HG03045 (cell line): Measurements from ENCODE around the gene RCAN2.
"Not testable (repeated sequence)": the region's sequence is repeated elsewhere in the genome, so short reads cannot be mapped to it uniquely, and the experiment has no call there.

Source experiments
- ATAC-seq: cut with Tn5 transposase; IDR thresholded peaks from one replicate; pipeline ENCODE4 v1.9.1; 2021; ENCODE audit warnings: mild to moderate bottlenecking, moderate library complexity; ENCODE audit not compliant: unreplicated experiment

Gene RCAN2

GRCh38 chr6:46393161-46393939 is 97.9 kb downstream of the RCAN2 start:
- ATAC-seq = no peak

- ATAC-seq = no peak
Measured at GRCh38 chr6:46392294-46392693, 99.0 kb downstream of the RCAN2 start.

- no peak for ATAC-seq
Measured at GRCh38 chr6:46390153-46390876, 100.9 kb downstream of the RCAN2 start.

GRCh38 chr6:46387728-46388127 is 103.5 kb downstream of the RCAN2 start:
- not testable (repeated sequence) for ATAC-seq

GRCh38 chr6:46381579-46381978 is 109.7 kb downstream of the RCAN2 start:
- no peak for ATAC-seq

GRCh38 chr6:46381057-46381456 is 110.2 kb downstream of the RCAN2 start:
- no peak for ATAC-seq

- no peak for ATAC-seq
Measured at GRCh38 chr6:46380152-46380807, 111.0 kb downstream of the RCAN2 start.

GRCh38 chr6:46378882-46379416 is 112.3 kb downstream of the RCAN2 start:
- ATAC-seq = no peak

GRCh38 chr6:46378161-46378881 is 112.9 kb downstream of the RCAN2 start:
- no peak for ATAC-seq

- no peak for ATAC-seq
Measured at GRCh38 chr6:46377209-46377608, 114.0 kb downstream of the RCAN2 start.

GRCh38 chr6:46376562-46377061 is 114.6 kb downstream of the RCAN2 start:
- ATAC-seq = peak; percentile 89

GRCh38 chr6:46370622-46371021 is 120.6 kb downstream of the RCAN2 start:
- no peak for ATAC-seq

GRCh38 chr6:46368169-46368536 is 123.1 kb downstream of the RCAN2 start:
- ATAC-seq = no peak

- no peak for ATAC-seq
Measured at GRCh38 chr6:46367354-46368168, 123.7 kb downstream of the RCAN2 start.

GRCh38 chr6:46366190-46366900 is 124.9 kb downstream of the RCAN2 start:
- ATAC-seq = no peak

GRCh38 chr6:46357591-46357990 is 133.7 kb downstream of the RCAN2 start:
- no peak for ATAC-seq

- no peak for ATAC-seq
Measured at GRCh38 chr6:46356543-46356942, 134.7 kb downstream of the RCAN2 start.

GRCh38 chr6:46353528-46353927 is 137.7 kb downstream of the RCAN2 start:
- no peak for ATAC-seq

- no peak for ATAC-seq
Measured at GRCh38 chr6:46352541-46353268, 138.5 kb downstream of the RCAN2 start.
